Thyroid gland (tissue), 4 donors: Measurements from ENCODE around the gene CNTN5.

Experiments used
- CTCF ChIP-seq, 6 experiments: fragments of 200-600 bp in 3 of 6; fragments of 450-650 bp in 3 of 6; sonication (generic) in 3 of 6; IDR thresholded peaks; one replicate each; pipeline ENCODE4 v1.5.1; 2016 to 2019; ENCODE audit warnings: antibody characterized with exemption in 6 of 6, mild to moderate bottlenecking in 2 of 6, inconsistent platforms in 1 of 6, moderate library complexity in 1 of 6
- POLR2A ChIP-seq, 2 donors: fragments of 450-650 bp; IDR thresholded peaks; one replicate each; pipeline ENCODE4 v1.6.1; 2017; ENCODE audit warnings: antibody characterized with exemption in 2 of 2, mild to moderate bottlenecking in 2 of 2, moderate library complexity in 1 of 2

GRCh38 chr11:99568808-99569207 is 548.1 kb downstream of the CNTN5 start:
- no peak for TF ChIP-seq CTCF (IDR thresholded peaks at IDR 0.05)
- TF ChIP-seq POLR2A (IDR thresholded peaks at IDR 0.05) = no peak
